H1 (cell line): Measurements from ENCODE around the gene DDA1. TPM values are rescaled to one million over a fixed set of nuclear protein-coding genes. Genes with fewer than 3 reads are reported as not detected.
A peak's percentile ranks its signal among the peaks of the same experiment; 100 is the strongest.

Source experiments
- CTCF ChIA-PET: fragments of 300-600 bp; sonication (Branson Sonifier 250); formaldehyde crosslinking; loops from one replicate; lab custom pipeline; 2021; ENCODE audit not compliant: partially characterized antibody; lab: Charles Lee
- POLR2A ChIA-PET: fragments of 300-600 bp; sonication (Branson Sonifier 250); formaldehyde crosslinking; loops from one replicate; lab custom pipeline; 2021; ENCODE audit warnings: inconsistent platforms; ENCODE audit not compliant: partially characterized antibody; lab: Charles Lee
- DNase-seq, 2 experiments: peaks; one replicate each; pipeline versions ENCODE4 v3.0.0 to v3.0.0-alpha.2; 2010 to 2022; ENCODE audit warnings: low spot score in 2 of 2, low read depth in 1 of 2, mixed read lengths in 1 of 2
- FAIRE-seq: peaks from 2 replicates; lab custom pipeline; 2011; peaks lifted over from hg19 to GRCh38; lab: Jason Lieb, UNC
- H2AFZ ChIP-seq: 2 replicates; pipeline ENCODE4 v1.8.1; 2012; ENCODE audit warnings: low read length, inconsistent platforms
- H2AK5ac ChIP-seq: 2 replicates; pipeline ENCODE4 v1.6.1; 2013; ENCODE audit warnings: low read depth, low read length
- H2BK120ac ChIP-seq: replicated peaks from 2 replicates; pipeline ENCODE3; 2013; ENCODE audit warnings: low read depth, low read length, inconsistent platforms
- H2BK12ac ChIP-seq: 2 replicates; pipeline ENCODE4 v1.6.1; 2013; ENCODE audit warnings: low read depth, low read length
- H2BK15ac ChIP-seq: 2 replicates; pipeline ENCODE4 v1.6.1; 2013; ENCODE audit warnings: low read length
- H2BK20ac ChIP-seq: 2 replicates; pipeline ENCODE4 v1.6.1; 2013; ENCODE audit warnings: low read length
- H2BK5ac ChIP-seq: 2 replicates; pipeline ENCODE4 v1.6.1; 2013; ENCODE audit warnings: low read depth, low read length
- H3K14ac ChIP-seq: 2 replicates; pipeline ENCODE4 v1.6.1; 2013; ENCODE audit warnings: inconsistent platforms; ENCODE audit not compliant: insufficient read length
- H3K18ac ChIP-seq: 2 replicates; pipeline ENCODE4 v1.6.1; 2013; ENCODE audit warnings: low read length; ENCODE audit errors: extremely low read depth
- H3K23ac ChIP-seq: 2 replicates; pipeline ENCODE4 v1.6.1; 2013; ENCODE audit warnings: inconsistent platforms; ENCODE audit not compliant: insufficient read length
- H3K23me2 ChIP-seq: 2 replicates; pipeline ENCODE4 v1.6.1; 2013; ENCODE audit warnings: low read depth, low read length
- H3K27ac ChIP-seq: 2 replicates; pipeline ENCODE4 v1.6.1; 2011; ENCODE audit warnings: low read depth, low read length, inconsistent platforms
- H3K27me3 ChIP-seq, 4 experiments: replicated peaks in 1 of 4; 1 replicate in 1 of 4; 2 replicates in 3 of 4; pipeline versions ENCODE4 v1.6.1 to v1.8.1; 2011 to 2013; ENCODE audit warnings: low read length in 3 of 4, mild to moderate bottlenecking in 3 of 4, inconsistent platforms in 2 of 4, mixed read lengths in 2 of 4, moderate library complexity in 1 of 4; ENCODE audit not compliant: control insufficient read depth in 3 of 4, insufficient read depth in 3 of 4; ENCODE audit errors: extremely low read depth in 1 of 4
- H3K36me3 ChIP-seq, 4 experiments: 2 replicates each; pipeline versions ENCODE4 v1.6.1 to v1.8.1; 2011 to 2013; ENCODE audit warnings: mild to moderate bottlenecking in 4 of 4, low read length in 3 of 4, moderate library complexity in 2 of 4, control low read depth in 1 of 4, inconsistent platforms in 1 of 4; ENCODE audit not compliant: insufficient read depth in 4 of 4, control insufficient read depth in 2 of 4
- H3K4ac ChIP-seq: replicated peaks from 2 replicates; pipeline ENCODE3; 2013; ENCODE audit warnings: low read length, low read depth, mixed read lengths, inconsistent platforms; ENCODE audit not compliant: insufficient read length
- H3K4me1 ChIP-seq, 4 experiments: replicated peaks in 1 of 4; 1 replicate in 1 of 4; 2 replicates in 3 of 4; pipeline versions ENCODE4 v1.6.1 to v1.8.1; 2011 to 2013; ENCODE audit warnings: low read length in 3 of 4, inconsistent platforms in 2 of 4, mixed read lengths in 1 of 4; ENCODE audit not compliant: insufficient read depth in 4 of 4, control insufficient read depth in 3 of 4
- H3K4me2 ChIP-seq, 2 experiments: 2 replicates each; pipeline versions ENCODE4 v1.6.1 to v1.8.1; 2011 to 2013; ENCODE audit warnings: low read depth in 2 of 2, low read length in 2 of 2, control low read depth in 1 of 2, inconsistent platforms in 1 of 2, mild to moderate bottlenecking in 1 of 2; ENCODE audit not compliant: insufficient read depth in 1 of 2
- H3K4me3 ChIP-seq, 4 experiments: fragments of 200-600, 300-600 bp in 1 of 4; sonication (generic), shearing (Covaris generic), sonication (Bioruptor Twin) in 1 of 4; 2 replicates each; pipeline versions ENCODE4 v1.5.1 to v1.8.1; 2011 to 2016; ENCODE audit warnings: low read length in 4 of 4, low read depth in 3 of 4, control low read depth in 2 of 4, inconsistent platforms in 2 of 4, mild to moderate bottlenecking in 2 of 4, mixed read lengths in 1 of 4, moderate library complexity in 1 of 4; ENCODE audit not compliant: insufficient read depth in 2 of 4; ENCODE audit errors: extremely low read depth in 1 of 4
- H3K56ac ChIP-seq: replicated peaks from 2 replicates; pipeline ENCODE3; 2013; ENCODE audit warnings: low read depth, mild to moderate bottlenecking, mixed read lengths, low read length, inconsistent platforms; ENCODE audit not compliant: insufficient read length
- H3K79me1 ChIP-seq: 2 replicates; pipeline ENCODE4 v1.6.1; 2013; ENCODE audit warnings: low read depth, low read length, control low read depth
- H3K79me2 ChIP-seq, 2 experiments: 2 replicates each; pipeline versions ENCODE4 v1.6.1 to v1.8.1; 2012 to 2013; ENCODE audit warnings: low read length in 2 of 2, mild to moderate bottlenecking in 2 of 2, inconsistent platforms in 1 of 2; ENCODE audit not compliant: insufficient read depth in 2 of 2, control insufficient read depth in 1 of 2
- H3K9ac ChIP-seq, 4 experiments: replicated peaks in 1 of 4; 1 replicate in 1 of 4; 2 replicates in 3 of 4; pipeline versions ENCODE4 v1.6.1 to v1.8.1; 2011 to 2013; ENCODE audit warnings: low read depth in 3 of 4, low read length in 3 of 4, control low read depth in 2 of 4, mild to moderate bottlenecking in 2 of 4, moderate library complexity in 2 of 4, inconsistent platforms in 1 of 4; ENCODE audit errors: extremely low read depth in 1 of 4
- H3K9me3 ChIP-seq, 2 experiments: 2 replicates each; pipeline versions ENCODE4 v1.6.1 to v1.8.1; 2012 to 2013; ENCODE audit warnings: mild to moderate bottlenecking in 2 of 2, moderate library complexity in 2 of 2, control low read depth in 1 of 2, inconsistent platforms in 1 of 2, low read depth in 1 of 2, low read length in 1 of 2, mixed read lengths in 1 of 2; ENCODE audit not compliant: insufficient read depth in 2 of 2
- H4K20me1 ChIP-seq, 2 experiments: replicated peaks in 1 of 2; 2 replicates each; pipeline versions ENCODE3 to v1.8.1; 2011 to 2013; ENCODE audit warnings: inconsistent platforms in 2 of 2, low read length in 2 of 2, mild to moderate bottlenecking in 1 of 2; ENCODE audit not compliant: insufficient read depth in 2 of 2, control insufficient read depth in 1 of 2
- H4K5ac ChIP-seq: 2 replicates; pipeline ENCODE4 v1.6.1; 2013; ENCODE audit warnings: low read length, low read depth, mixed read lengths, inconsistent platforms; ENCODE audit not compliant: insufficient read length
- H4K8ac ChIP-seq: 2 replicates; pipeline ENCODE4 v1.8.0; 2013; ENCODE audit warnings: mild to moderate bottlenecking, moderate library complexity, low read length, inconsistent platforms; ENCODE audit not compliant: insufficient read depth; ENCODE audit errors: extremely low read depth
- H4K91ac ChIP-seq: replicated peaks from 2 replicates; pipeline ENCODE3; 2013; ENCODE audit warnings: low read length, mixed read lengths, inconsistent platforms; ENCODE audit not compliant: insufficient read length
- BRCA1 ChIP-seq: IDR thresholded peaks from 2 replicates; pipeline ENCODE4 v1.6.1; 2012; ENCODE audit warnings: low read depth, low read length, improper control_type of control experiment
- CHD2 ChIP-seq: IDR thresholded peaks from 2 replicates; pipeline ENCODE4 v1.6.1; 2012; ENCODE audit warnings: low read length, improper control_type of control experiment
- CTBP2 ChIP-seq: IDR thresholded peaks from 2 replicates; pipeline ENCODE4 v1.7.0; 2011; ENCODE audit warnings: borderline replicate concordance, mild to moderate bottlenecking, moderate library complexity, mixed read lengths, low read length; ENCODE audit not compliant: insufficient read depth, insufficient read length
- GABPA ChIP-seq: IDR thresholded peaks from 2 replicates; pipeline ENCODE4 v1.6.1; 2011; ENCODE audit warnings: mild to moderate bottlenecking, low read length, moderate library complexity, borderline replicate concordance; ENCODE audit not compliant: insufficient read depth
- JUN ChIP-seq: IDR thresholded peaks from 2 replicates; pipeline ENCODE4 v1.6.1; 2011; ENCODE audit warnings: low read depth, mild to moderate bottlenecking, improper control_type of control experiment, low read length
- RAD21 ChIP-seq, 2 experiments: IDR thresholded peaks in 1 of 2; conservative IDR thresholded peaks in 1 of 2; 2 replicates each; pipeline ENCODE4 v1.6.1; 2011; ENCODE audit warnings: low read depth in 2 of 2, low read length in 2 of 2, improper control_type of control experiment in 1 of 2, inconsistent platforms in 1 of 2, mild to moderate bottlenecking in 1 of 2, moderate library complexity in 1 of 2
- RBBP5 ChIP-seq: IDR thresholded peaks from 2 replicates; pipeline ENCODE4 v1.7.1; 2012; ENCODE audit warnings: low read depth, mild to moderate bottlenecking, inconsistent platforms, low read length, moderate library complexity, borderline replicate concordance
- SIN3A ChIP-seq, 2 experiments: IDR thresholded peaks in 1 of 2; conservative IDR thresholded peaks in 1 of 2; 2 replicates each; pipeline ENCODE4 v1.6.1; 2011 to 2012; ENCODE audit warnings: low read length in 2 of 2, improper control_type of control experiment in 1 of 2, low read depth in 1 of 2, mild to moderate bottlenecking in 1 of 2
- TBP ChIP-seq: IDR thresholded peaks from 2 replicates; pipeline ENCODE4 v1.6.1; 2011; ENCODE audit warnings: low read depth, low read length, improper control_type of control experiment
- WGBS, 2 experiments: shearing (Covaris generic) in 1 of 2; methylation state at CpG; one replicate each; pipeline versions ENCODE4 v1.1.6 to v1.1.7; 2013 to 2015; ENCODE audit warnings: low lambda C conversion rate in 2 of 2, mixed read lengths in 2 of 2, inconsistent platforms in 1 of 2, low coverage in 1 of 2, missing lambda C conversion rate in 1 of 2; ENCODE audit not compliant: insufficient replicate concordance in 2 of 2, insufficient coverage in 1 of 2, insufficient read length in 1 of 2; ENCODE audit errors: extremely low coverage in 1 of 2, missing lambda C conversion rate in 1 of 2; 5-methylcytosine and 5-hydroxymethylcytosine counted together
- polyA plus RNA-seq, 7 experiments: library from polyadenylated mRNA; depleted of rRNA in 3 of 7; stranded (reverse) in 5 of 7; unstranded in 2 of 7; fragments of >200 nt in 5 of 7; fragments of 200-250 nt in 2 of 7; gene quantifications; 1 replicate in 5 of 7; 2 replicates in 1 of 7; 4 replicates in 1 of 7; pipeline versions ENCODE4 v1.2.1 to v1.2.3, GENCODE V29; 2011 to 2013; ENCODE audit warnings: missing spikeins in 2 of 7, mixed read lengths in 2 of 7
- total RNA-seq: library from RNA; stranded (reverse); fragmentation: NEBNext Ultra II Directional; extraction: Animal tissue kit (Norgen Biotek cat#: 25700); gene quantifications from 2 replicates; pipeline ENCODE4 v1.2.1, GENCODE V29; 2021

The DDA1 gene
- total and polyA plus RNA-seq, 2 of the 8 experiments (the other 6 are each of a cell fraction or from before 2014, with no cell fraction given), result 29.2 to 34.5 TPM

- POLR2A ChIA-PET, result interaction anchor here (0.6 to 18.5 kb wide), 9 partner anchors 10 to 138 kb away, joined by 3 to 329 read pairs (median 5); partner anchors contain the start of genes ANO8, BABAM1 and USE1
Observed at GRCh38 chr19:17305216-17305516, 4.2 kb upstream of the DDA1 start.

More at GRCh38 chr19:17305216-17305516, 4.2 kb upstream of the DDA1 start:
- Histone ChIP-seq H2AK5ac (peak overlapping the region; percentile 61; the same call in 1 of the 2 replicates), H4K5ac (no peak overlapping the region), H3K56ac (no peak overlapping the region), H3K9ac (peak overlapping the region in 1 of 4 experiments; percentile 25; a peak in 2 of 7 replicates), H3K4me3 (peak overlapping the region in 1 of 4 experiments; percentile 78; a peak in 3 of 8 replicates), H3K4me2 (peak overlapping the region; percentile 59 to 82), H2BK12ac (peak overlapping the region; percentile 92; the same call in 1 of the 2 replicates), H3K4me1 (peaks cover 12 to 22% (median 15%) of the 10 kb centered on the region in 4 experiments), H3K18ac (no peak overlapping the region; the same call in 1 of the 2 replicates), H2BK15ac (peak overlapping the region; percentile 40; the same call in 1 of the 2 replicates), H3K36me3 (peaks cover 0 to 9% (median 0%) of the 10 kb centered on the region in 4 experiments; a peak in 2 of 8 replicates), H4K8ac (no peak overlapping the region), H2BK120ac (no peak overlapping the region), H3K23me2 (peaks cover 10% of the 10 kb centered on the region), H3K23ac (no peak overlapping the region), H3K79me1 (peaks cover 6% of the 10 kb centered on the region), H2BK5ac (no peak overlapping the region), H3K9me3 (no peaks in the 10 kb centered on the region), H4K20me1 (peaks cover 1 to 10% of the 10 kb centered on the region in 2 experiments), H3K14ac (no peak overlapping the region), H3K4ac (no peak overlapping the region), H2BK20ac (no peak overlapping the region), H3K79me2 (peaks cover 2 to 8% of the 10 kb centered on the region in 2 experiments; a peak in 3 of 4 replicates), H3K27ac (no peak overlapping the region), H4K91ac (no peak overlapping the region), H3K27me3 (no peaks in the 10 kb centered on the region), H2AFZ (no peak overlapping the region)
- 9% methylated on average over 7 of the region's 7 CpGs; no CpG with 5 or more reads in 1 of the 2 experiments for WGBS, 2 experiments
- TF ChIP-seq CTBP2 (peak; percentile 88), TBP (no peak), GABPA (no peak), SIN3A (conservative IDR thresholded peaks at IDR 0.05 in 1 of 2, IDR thresholded peaks at IDR 0.05 in 1 of 2; ENCODE audit: low read depth in 1 of 2, low read length in 2 of 2) (no peak), RAD21 (IDR thresholded peaks at IDR 0.05 in 1 of 2, conservative IDR thresholded peaks at IDR 0.05 in 1 of 2; ENCODE audit: low read depth in 2 of 2, low read length in 2 of 2) (no peak), JUN (no peak), CHD2 (no peak), RBBP5 (0 out of 2 replicates have a peak, but pooled peaks have one; percentile 15), BRCA1 (no peak)
- DNase-seq (no peak), FAIRE-seq (no peak)
- CTCF ChIA-PET, result interaction anchor here (0.6 to 3.0 kb wide), 17 partner anchors 9 to 224 kb away, joined by 3 to 29 read pairs (median 4); partner anchors contain the start of genes ANO8 and USE1
